DND-41 (cell line): ENCODE measurements around the gene DHRS11.

Experiments
- ATAC-seq: fragments of 200-7000 bp; cut with Tn5 transposase; 3 replicates; pipeline ENCODE4 v1.9.1; 2021; ENCODE audit warnings: low read depth; ENCODE audit not compliant: insufficient read depth
- DNase-seq: peaks from one replicate; pipeline ENCODE4 v3.0.0-alpha.2; 2020
- H2AFZ ChIP-seq: 2 replicates; pipeline ENCODE4 v1.6.0; 2012; ENCODE audit warnings: low read depth, low read length
- H3K27ac ChIP-seq: 2 replicates; pipeline ENCODE4 v1.5.1; 2012; ENCODE audit warnings: low read length, inconsistent platforms
- H3K27me3 ChIP-seq: fragments of 200-600 bp; sonication (generic); 2 replicates; pipeline ENCODE4 v1.6.0; 2012; ENCODE audit warnings: low read length, mild to moderate bottlenecking, inconsistent platforms; ENCODE audit not compliant: insufficient read depth, poor library complexity
- H3K36me3 ChIP-seq: 2 replicates; pipeline ENCODE4 v1.5.1; 2012; ENCODE audit warnings: low read length, inconsistent platforms; ENCODE audit not compliant: insufficient read depth
- H3K4me1 ChIP-seq: 2 replicates; pipeline ENCODE4 v1.5.1; 2012; ENCODE audit warnings: mild to moderate bottlenecking, low read length; ENCODE audit not compliant: insufficient read depth
- H3K4me2 ChIP-seq: 2 replicates; pipeline ENCODE4 v1.6.0; 2012; ENCODE audit warnings: mild to moderate bottlenecking, moderate library complexity, low read length, inconsistent platforms; ENCODE audit not compliant: insufficient read depth
- H3K4me3 ChIP-seq, 2 experiments: fragments of 200-600 bp in 1 of 2; shearing (Covaris generic) in 1 of 2; 2 replicates each; pipeline ENCODE4 v1.5.1; 2012 to 2016; ENCODE audit warnings: inconsistent platforms in 2 of 2, low read length in 2 of 2, mild to moderate bottlenecking in 2 of 2, low read depth in 1 of 2, moderate library complexity in 1 of 2
- H3K79me2 ChIP-seq: 2 replicates; pipeline ENCODE4 v1.6.0; 2012; ENCODE audit warnings: low read length, inconsistent platforms; ENCODE audit not compliant: insufficient read depth
- H3K9ac ChIP-seq: 2 replicates; pipeline ENCODE4 v1.6.0; 2012; ENCODE audit warnings: low read depth, mild to moderate bottlenecking, inconsistent platforms, low read length, moderate library complexity
- H3K9me3 ChIP-seq: 2 replicates; pipeline ENCODE4 v1.5.1; 2012; ENCODE audit warnings: low read length, moderate library complexity, mild to moderate bottlenecking, inconsistent platforms; ENCODE audit not compliant: insufficient read depth, severe bottlenecking
- H4K20me1 ChIP-seq: 2 replicates; pipeline ENCODE4 v1.6.0; 2012; ENCODE audit warnings: low read length; ENCODE audit not compliant: insufficient read depth
- CTCF ChIP-seq: IDR thresholded peaks from 2 replicates; pipeline ENCODE4 v1.5.1; 2012; ENCODE audit warnings: borderline replicate concordance, low read length, moderate library complexity, mild to moderate bottlenecking; ENCODE audit not compliant: poor library complexity, severe bottlenecking; ENCODE audit errors: extremely low read depth
- EZH2 ChIP-seq: IDR thresholded peaks from 3 replicates; pipeline ENCODE4 v1.6.1; 2012; ENCODE audit warnings: borderline replicate concordance, low read depth, mild to moderate bottlenecking, moderate library complexity, low read length, inconsistent platforms; ENCODE audit not compliant: severe bottlenecking

Gene DHRS11

GRCh38 chr17:36612323-36612722 is 20.6 kb downstream of the DHRS11 start:
- Histone ChIP-seq H3K27me3 (no peaks in the 10 kb centered on the region), H3K79me2 (no peaks in the 10 kb centered on the region), H3K4me3 (no peak overlapping the region), H3K36me3 (peaks cover 8% of the 10 kb centered on the region), H3K4me1 (no peaks in the 10 kb centered on the region), H3K9ac (no peak overlapping the region), H4K20me1 (peaks cover 9% of the 10 kb centered on the region), H2AFZ (no peak overlapping the region), H3K9me3 (no peaks in the 10 kb centered on the region), H3K27ac (no peak overlapping the region), H3K4me2 (no peak overlapping the region)
- DNase-seq (no peak), ATAC-seq (no peak)
- TF ChIP-seq CTCF (no peak), EZH2 (no peak)

- Histone ChIP-seq H3K4me2 (no peak overlapping the region), H3K79me2 (no peaks in the 10 kb centered on the region), H3K4me1 (no peaks in the 10 kb centered on the region), H3K27me3 (no peaks in the 10 kb centered on the region), H3K9ac (no peak overlapping the region), H2AFZ (no peak overlapping the region), H3K4me3 (no peak overlapping the region), H4K20me1 (peaks cover 9% of the 10 kb centered on the region), H3K27ac (no peak overlapping the region), H3K36me3 (peaks cover under 1% of the 10 kb centered on the region; the same call in 1 of the 2 replicates), H3K9me3 (no peaks in the 10 kb centered on the region)
- TF ChIP-seq CTCF, result no peak
- TF ChIP-seq EZH2, result no peak
- DNase-seq (no peak), ATAC-seq (no peak)
Measured at GRCh38 chr17:36613155-36613554, 21.5 kb downstream of the DHRS11 start.

GRCh38 chr17:36614081-36614480 is 22.4 kb downstream of the DHRS11 start:
- Histone ChIP-seq H4K20me1 (peaks cover 3% of the 10 kb centered on the region), H3K9me3 (no peaks in the 10 kb centered on the region), H3K36me3 (no peaks in the 10 kb centered on the region), H3K27me3 (no peaks in the 10 kb centered on the region), H3K9ac (no peak overlapping the region), H3K4me1 (no peaks in the 10 kb centered on the region), H2AFZ (no peak overlapping the region), H3K4me2 (no peak overlapping the region), H3K27ac (no peak overlapping the region), H3K79me2 (no peaks in the 10 kb centered on the region), H3K4me3 (no peak overlapping the region)
- TF ChIP-seq CTCF (no peak), EZH2 (no peak)
- DNase-seq, result no peak
- ATAC-seq, result no peak

GRCh38 chr17:36614933-36615332 is 23.3 kb downstream of the DHRS11 start:
- Histone ChIP-seq H3K27me3 (no peaks in the 10 kb centered on the region), H2AFZ (no peak overlapping the region), H3K79me2 (no peaks in the 10 kb centered on the region), H3K36me3 (no peaks in the 10 kb centered on the region), H4K20me1 (peaks cover 3% of the 10 kb centered on the region), H3K4me2 (no peak overlapping the region), H3K4me3 (no peak overlapping the region), H3K4me1 (no peaks in the 10 kb centered on the region), H3K9me3 (no peaks in the 10 kb centered on the region), H3K27ac (no peak overlapping the region), H3K9ac (no peak overlapping the region)
- DNase-seq (no peak), ATAC-seq (no peak)
- no peak for TF ChIP-seq EZH2
- TF ChIP-seq CTCF, result no peak
